IMR-90 (cell line): ENCODE measurements around the gene POLR3GL. TPM values are rescaled to one million over a fixed set of nuclear protein-coding genes. Genes with fewer than 3 reads are reported as not detected.

Experiments used
- ATAC-seq: fragments of 200-7000 bp; cut with Tn5 transposase; 2 replicates; pipeline ENCODE4 v1.9.1; 2020; ENCODE audit warnings: low read depth, mild to moderate bottlenecking, moderate library complexity
- BruUV-seq: library from RNA; stranded (reverse); fragments of 400-500 nt; replicated peaks from 2 replicates; lab custom pipeline; 2021; lab: Mats Ljungman, UMichigan
- CTCF ChIA-PET: fragments of 300-600 bp; formaldehyde crosslinking; extraction: SDS; loops from one replicate; lab custom pipeline; 2021; ENCODE audit warnings: antibody characterized with exemption; lab: Yijun Ruan, JAX
- POLR2A ChIA-PET: fragments of 300-600 bp; sonication (Branson Sonifier 250); formaldehyde crosslinking; loops from one replicate; lab custom pipeline; 2022; ENCODE audit warnings: antibody characterized with exemption; ENCODE audit not compliant: unreplicated experiment; lab: Charles Lee
- DNase-seq: peaks from one replicate; pipeline ENCODE4 v3.0.0; 2013
- H2AFZ ChIP-seq: replicated peaks from 2 replicates; pipeline ENCODE3; 2013; ENCODE audit warnings: low read length, mild to moderate bottlenecking; ENCODE audit not compliant: poor library complexity
- H2AK5ac ChIP-seq: 2 replicates; pipeline ENCODE4 v1.6.1; 2013; ENCODE audit warnings: low read depth, low read length, inconsistent platforms
- H2AK9ac ChIP-seq: replicated peaks from 2 replicates; pipeline ENCODE3; 2013; ENCODE audit warnings: mild to moderate bottlenecking, low read depth, low read length, moderate library complexity; ENCODE audit not compliant: poor library complexity
- H2BK120ac ChIP-seq: 2 replicates; pipeline ENCODE4 v1.6.1; 2013; ENCODE audit warnings: low read depth, low read length, inconsistent platforms
- H2BK15ac ChIP-seq: 3 replicates; pipeline ENCODE4 v1.6.1; 2013; ENCODE audit warnings: low read depth, low read length, inconsistent platforms
- H2BK20ac ChIP-seq: 2 replicates; pipeline ENCODE4 v1.6.1; 2013; ENCODE audit warnings: low read depth, mild to moderate bottlenecking, inconsistent platforms, low read length, moderate library complexity
- H2BK5ac ChIP-seq: 2 replicates; pipeline ENCODE4 v1.6.1; 2013; ENCODE audit warnings: mild to moderate bottlenecking, low read depth, low read length, inconsistent platforms; ENCODE audit not compliant: poor library complexity, severe bottlenecking
- H3K14ac ChIP-seq: replicated peaks from 2 replicates; pipeline ENCODE4 v1.6.1; 2013; ENCODE audit warnings: low read depth, low read length, inconsistent platforms
- H3K18ac ChIP-seq: 2 replicates; pipeline ENCODE4 v1.6.1; 2013; ENCODE audit warnings: low read depth, low read length, control low read depth
- H3K23ac ChIP-seq: 2 replicates; pipeline ENCODE4 v1.6.1; 2013; ENCODE audit warnings: low read depth, low read length, inconsistent platforms
- H3K27ac ChIP-seq: 2 replicates; pipeline ENCODE4 v1.5.1; 2013; ENCODE audit warnings: mild to moderate bottlenecking, control low read depth, low read length; ENCODE audit not compliant: insufficient read depth
- H3K27me3 ChIP-seq: 2 replicates; pipeline ENCODE4 v1.6.1; 2013; ENCODE audit warnings: low read length; ENCODE audit not compliant: control insufficient read depth, insufficient read depth
- H3K36me3 ChIP-seq: 2 replicates; pipeline ENCODE4 v1.6.1; 2013; ENCODE audit warnings: low read length, mixed read lengths; ENCODE audit not compliant: control insufficient read depth, insufficient read depth
- H3K4ac ChIP-seq: 2 replicates; pipeline ENCODE4 v1.6.1; 2013; ENCODE audit warnings: low read depth, low read length, inconsistent platforms
- H3K4me1 ChIP-seq: 2 replicates; pipeline ENCODE4 v1.6.1; 2013; ENCODE audit warnings: low read length, mixed read lengths; ENCODE audit not compliant: control insufficient read depth, insufficient read depth
- H3K4me2 ChIP-seq: 2 replicates; pipeline ENCODE4 v1.6.1; 2013; ENCODE audit warnings: low read depth, mild to moderate bottlenecking, control low read depth, low read length, moderate library complexity
- H3K4me3 ChIP-seq: 2 replicates; pipeline ENCODE4 v1.5.1; 2013; ENCODE audit warnings: low read depth, mild to moderate bottlenecking, control low read depth, low read length, moderate library complexity; ENCODE audit not compliant: insufficient read depth
- H3K56ac ChIP-seq: 2 replicates; pipeline ENCODE4 v1.6.1; 2013; ENCODE audit warnings: low read length, inconsistent platforms; ENCODE audit not compliant: insufficient read depth; ENCODE audit errors: extremely low read depth
- H3K79me1 ChIP-seq, 2 experiments: 2 replicates each; pipeline ENCODE4 v1.6.1; 2013; ENCODE audit warnings: low read length in 2 of 2, inconsistent platforms in 1 of 2, low read depth in 1 of 2
- H3K9ac ChIP-seq: 2 replicates; pipeline ENCODE4 v1.6.1; 2013; ENCODE audit warnings: low read depth, low read length, control low read depth
- H3K9me1 ChIP-seq: 2 replicates; pipeline ENCODE4 v1.6.1; 2013; ENCODE audit warnings: low read length, inconsistent platforms; ENCODE audit not compliant: insufficient read depth
- H3K9me3 ChIP-seq: 2 replicates; pipeline ENCODE4 v1.6.1; 2013; ENCODE audit warnings: low read length; ENCODE audit not compliant: control insufficient read depth, insufficient read depth
- H4K20me1 ChIP-seq: 2 replicates; pipeline ENCODE4 v1.6.1; 2013; ENCODE audit warnings: low read length, inconsistent platforms; ENCODE audit not compliant: insufficient read depth
- H4K5ac ChIP-seq: 2 replicates; pipeline ENCODE4 v1.6.1; 2013; ENCODE audit warnings: mild to moderate bottlenecking, low read depth, low read length, control low read depth
- H4K8ac ChIP-seq, 2 experiments: 2 replicates each; pipeline ENCODE4 v1.6.1; 2013; ENCODE audit warnings: low read depth in 2 of 2, low read length in 2 of 2, control low read depth in 1 of 2, inconsistent platforms in 1 of 2
- H4K91ac ChIP-seq: 2 replicates; pipeline ENCODE4 v1.6.1; 2013; ENCODE audit warnings: low read depth, low read length, inconsistent platforms; ENCODE audit not compliant: insufficient read depth
- CHD1 ChIP-seq: IDR thresholded peaks from 2 replicates; pipeline ENCODE4 v1.6.1; 2012; ENCODE audit warnings: low read depth, low read length, improper control_type of control experiment
- ELK1 ChIP-seq: fragments of 150-350 bp; IDR thresholded peaks from 2 replicates; pipeline ENCODE4 v1.6.1; 2016; ENCODE audit warnings: low read depth, mild to moderate bottlenecking, low read length, moderate library complexity, borderline replicate concordance
- FOS ChIP-seq: fragments of 150-350 bp; IDR thresholded peaks from 2 replicates; pipeline ENCODE4 v1.6.1; 2016; ENCODE audit warnings: low read depth, low read length
- MAFK ChIP-seq: IDR thresholded peaks from 2 replicates; pipeline ENCODE4 v1.6.1; 2012; ENCODE audit warnings: low read depth, low read length, improper control_type of control experiment
- MAZ ChIP-seq: IDR thresholded peaks from 2 replicates; pipeline ENCODE4 v1.6.1; 2012; ENCODE audit warnings: low read depth, mild to moderate bottlenecking, low read length, improper control_type of control experiment, moderate library complexity, borderline replicate concordance
- MXI1 ChIP-seq: IDR thresholded peaks from 2 replicates; pipeline ENCODE4 v1.6.1; 2012; ENCODE audit warnings: low read depth, mild to moderate bottlenecking, low read length, moderate library complexity, borderline replicate concordance
- NFE2L2 ChIP-seq: fragments of 150-350 bp; IDR thresholded peaks from 2 replicates; pipeline ENCODE4 v1.6.1; 2016; ENCODE audit warnings: low read depth, mild to moderate bottlenecking, low read length
- POLR2A ChIP-seq: IDR thresholded peaks from 2 replicates; pipeline ENCODE4 v1.6.1; 2012; ENCODE audit warnings: mild to moderate bottlenecking, low read depth, low read length
- RAD21 ChIP-seq: IDR thresholded peaks from 2 replicates; pipeline ENCODE4 v1.6.1; 2012; ENCODE audit warnings: low read length, improper control_type of control experiment
- RCOR1 ChIP-seq: IDR thresholded peaks from 2 replicates; pipeline ENCODE4 v1.6.1; 2012; ENCODE audit warnings: mild to moderate bottlenecking, low read length, improper control_type of control experiment; ENCODE audit not compliant: insufficient replicate concordance
- RFX5 ChIP-seq: IDR thresholded peaks from 2 replicates; pipeline ENCODE4 v1.8.0; 2012; ENCODE audit warnings: low read depth, mild to moderate bottlenecking, low read length, moderate library complexity
- SMC3 ChIP-seq: fragments of 150-350 bp; IDR thresholded peaks from 2 replicates; pipeline ENCODE4 v1.6.1; 2016; ENCODE audit warnings: low read depth, mild to moderate bottlenecking, antibody characterized with exemption, low read length, moderate library complexity
- USF2 ChIP-seq: fragments of 150-350 bp; IDR thresholded peaks from 2 replicates; pipeline ENCODE4 v1.6.1; 2017; ENCODE audit warnings: mild to moderate bottlenecking, antibody characterized with exemption, low read length, low read depth
- WGBS, 2 experiments: methylation state at CpG; one replicate each; pipeline versions ENCODE4 v1.1.5 to v1.1.7; 2013; ENCODE audit warnings: missing lambda C conversion rate in 2 of 2; ENCODE audit not compliant: insufficient read length in 1 of 2; ENCODE audit errors: extremely low coverage in 2 of 2; 5-methylcytosine and 5-hydroxymethylcytosine counted together
- dilution Hi-C: fragments of 300-500 bp; cut with HindIII; formaldehyde crosslinking; loops from one replicate; pipeline ENCODE4 v1.14.3; 2018; ENCODE audit warnings: low sequenced_read_pairs; ENCODE audit not compliant: unreplicated experiment
- in situ Hi-C: fragments of 300-500 bp; cut with MboI; formaldehyde crosslinking; loops from 3 replicates; pipeline ENCODE4 v1.14.3; 2019; ENCODE audit warnings: low sequenced_read_pairs, inconsistent platforms, mixed read lengths
- intact Hi-C: fragments of 100-400 bp; cut with micrococcal nuclease; formaldehyde crosslinking; loops from 2 replicates; pipeline ENCODE4 v1.10.0; 2022
- polyA plus RNA-seq, 3 experiments: library from polyadenylated mRNA; depleted of rRNA; stranded (reverse); fragments of >200 nt; gene quantifications; 2 replicates each; pipeline ENCODE4 v1.2.3, GENCODE V29; 2012; ENCODE audit warnings: low replicate concordance in 1 of 3
- total RNA-seq: library from RNA; depleted of rRNA; stranded (reverse); fragments of >200 nt; gene quantifications from 2 replicates; pipeline ENCODE4 v1.2.3, GENCODE V29; 2012

POLR3GL gene
- total and polyA plus RNA-seq, 2 of the 4 experiments (the other 2 are of a cell fraction), result 7.9 to 16.3 TPM

DNA sequence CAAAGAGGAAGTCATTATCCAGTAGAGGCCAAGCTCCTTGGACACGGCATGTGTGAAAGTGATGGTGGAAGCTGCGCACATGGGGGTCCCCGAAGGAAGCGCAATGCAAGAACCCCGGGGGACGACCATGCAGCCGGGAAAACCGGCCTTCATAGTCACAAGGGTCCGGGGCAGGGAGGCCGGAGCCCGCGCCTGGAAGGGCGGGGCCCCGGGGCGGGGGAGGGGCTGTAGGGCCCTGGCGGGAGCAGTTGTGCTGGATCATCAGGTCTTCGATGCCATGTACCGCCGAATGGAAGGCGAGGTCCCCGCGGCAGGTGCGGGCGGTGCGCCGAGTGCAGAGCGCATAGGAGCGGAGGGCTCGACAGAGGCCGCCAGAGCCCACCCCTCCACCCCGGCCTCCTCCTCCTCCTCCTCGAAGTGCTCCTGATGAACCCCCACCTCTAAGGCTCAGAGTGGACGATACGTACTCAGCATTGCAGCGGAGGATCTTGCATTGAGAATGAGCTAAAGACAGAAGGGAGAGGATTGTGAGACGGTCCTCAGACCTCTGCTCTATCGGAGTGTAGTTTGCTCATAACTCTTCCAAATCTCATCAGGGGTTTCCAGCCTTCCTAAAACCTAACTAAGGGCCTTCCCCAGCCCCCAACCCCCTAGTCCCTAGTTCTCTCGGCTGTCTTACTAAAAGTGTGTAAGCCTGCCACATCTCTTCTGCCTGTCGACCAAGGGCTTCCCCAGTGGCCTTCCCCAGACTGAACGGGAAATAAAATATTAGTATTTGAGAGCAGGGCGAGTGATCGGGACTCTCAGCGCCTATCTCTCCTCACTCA, 55.0 kb downstream of the POLR3GL start (continued):
- TF ChIP-seq SMC3, result no peak

GRCh38 chr1:146020058-146021049, 55.9 kb downstream of the POLR3GL start:
- H3K14ac ChIP-seq, result no peak overlapping the region
- H3K23ac ChIP-seq, result no peak overlapping the region
- no peak overlapping the region for H2BK20ac ChIP-seq
- WGBS, 2 experiments, result no CpG with 5 or more reads among the region's 4 CpGs
- dilution Hi-C loops, result no loop called here
- H3K27me3 ChIP-seq, result peaks cover 54% of the 10 kb centered on the region
- TF ChIP-seq MAZ (no peak), RCOR1 (no peak), FOS (no peak), SMC3 (no peak), RAD21 (no peak), POLR2A (no peak), NFE2L2 (no peak), MAFK (no peak), RFX5 (no peak), USF2 (no peak), ELK1 (no peak), CHD1 (no peak), MXI1 (no peak)
- intact Hi-C loops, result no loop called here
- H3K18ac ChIP-seq, result no peak overlapping the region
- no peak overlapping the region for H3K27ac ChIP-seq
- POLR2A ChIA-PET, result no interaction called here
- no peaks in the 10 kb centered on the region for H4K20me1 ChIP-seq
- H2AK9ac ChIP-seq, result no peak overlapping the region
- BruUV-seq, result no TSS peak
- H3K79me1 ChIP-seq, result no peaks in the 10 kb centered on the region
- H3K56ac ChIP-seq, result no peak overlapping the region
- no peak overlapping the region for H4K91ac ChIP-seq
- ATAC-seq (no peak), DNase-seq (no peak)
- no peak overlapping the region for H2BK5ac ChIP-seq
- H3K4me1 ChIP-seq, result no peaks in the 10 kb centered on the region
- H3K4me3 ChIP-seq, result no peak overlapping the region
- H2BK15ac ChIP-seq, result no peak overlapping the region
- no peak overlapping the region for H2AFZ ChIP-seq
- in situ Hi-C loops, result no loop called here
- H3K36me3 ChIP-seq, result no peaks in the 10 kb centered on the region
- no peak overlapping the region for H4K5ac ChIP-seq
- no peak overlapping the region for H2BK120ac ChIP-seq
- no peaks in the 10 kb centered on the region for H3K9me1 ChIP-seq
- no peak overlapping the region for H2AK5ac ChIP-seq
- H3K4ac ChIP-seq, result no peak overlapping the region
- CTCF ChIA-PET, result interaction anchor here (2.0 kb wide), 2 partner anchors 12 kb away, joined by 5 to 9 read pairs; no protein-coding TSS in a partner anchor
- H4K8ac ChIP-seq, result no peak overlapping the region
- H3K9me3 ChIP-seq, result no peaks in the 10 kb centered on the region
- no peak overlapping the region for H3K9ac ChIP-seq
- no peak overlapping the region for H3K4me2 ChIP-seq
